ENCODE results near the gene SRD5A3.
A peak's percentile ranks its signal among the peaks of the same experiment; 100 is the strongest.

SRD5A3 gene

GRCh38 chr4:55336138-55337034 is 9.7 kb upstream of the SRD5A3 start:
- peak; percentile 9; the same call in 1 of the 2 replicates for TF ChIP-seq CTCF (conservative IDR thresholded peaks at IDR 0.05)
- peak overlapping the region; percentile 60 for H3K27ac ChIP-seq

- no peak for TF ChIP-seq CTCF (conservative IDR thresholded peaks at IDR 0.05)
- no peak overlapping the region for H3K27ac ChIP-seq
Observed at GRCh38 chr4:55337944-55338343, 8.1 kb upstream of the SRD5A3 start.

GRCh38 chr4:55338486-55338885 is 7.6 kb upstream of the SRD5A3 start:
- no peak overlapping the region for H3K27ac ChIP-seq
- no peak for TF ChIP-seq CTCF (conservative IDR thresholded peaks at IDR 0.05)

- TF ChIP-seq CTCF (conservative IDR thresholded peaks at IDR 0.05) = no peak
- no peak overlapping the region for H3K27ac ChIP-seq
Observed at GRCh38 chr4:55340266-55340665, 5.8 kb upstream of the SRD5A3 start.

- TF ChIP-seq CTCF (conservative IDR thresholded peaks at IDR 0.05) = no peak
- no peak overlapping the region for H3K27ac ChIP-seq
Observed at GRCh38 chr4:55343887-55344286, 2.2 kb upstream of the SRD5A3 start.

- TF ChIP-seq CTCF (conservative IDR thresholded peaks at IDR 0.05) = no peak
- H3K27ac ChIP-seq = peak overlapping the region; percentile 90
Observed at GRCh38 chr4:55345054-55345453, 988 bp upstream of the SRD5A3 start.

- peak overlapping the region; percentile 90 for H3K27ac ChIP-seq
- no peak; the same call in none of the 2 replicates for TF ChIP-seq CTCF (conservative IDR thresholded peaks at IDR 0.05)
Observed at GRCh38 chr4:55346851-55347255, 811 bp downstream of the SRD5A3 start.

Measured in VCaP (cell line).